Spinal cord (tissue), 10 donors: ENCODE data around the gene CDC14C. TPM values are rescaled to one million over a fixed set of nuclear protein-coding genes. Genes with fewer than 3 reads are reported as not detected.
"Not testable (repeated sequence)": the region's sequence is repeated elsewhere in the genome, so short reads cannot be mapped to it uniquely, and the experiment has no call there.

Source experiments
- DNase-seq, 6 donors: peaks; one replicate each; pipeline versions ENCODE4 v3.0.0 to v3.0.0-alpha.2; 2013 to 2015; ENCODE audit warnings: low spot score in 6 of 6, low read depth in 4 of 6
- H3K27ac ChIP-seq: one replicate; pipeline ENCODE4 v1.5.1; 2013; ENCODE audit warnings: low read depth, low read length, control low read depth
- H3K27me3 ChIP-seq: one replicate; pipeline ENCODE4 v1.6.1; 2013; ENCODE audit warnings: low read length; ENCODE audit not compliant: control insufficient read depth, insufficient read depth
- H3K36me3 ChIP-seq: one replicate; pipeline ENCODE4 v1.6.1; 2013; ENCODE audit warnings: low read length; ENCODE audit not compliant: control insufficient read depth, insufficient read depth
- H3K4me1 ChIP-seq: one replicate; pipeline ENCODE4 v1.6.1; 2013; ENCODE audit warnings: low read length; ENCODE audit not compliant: control insufficient read depth, insufficient read depth
- H3K4me3 ChIP-seq: one replicate; pipeline ENCODE4 v1.5.1; 2013; ENCODE audit warnings: low read depth, low read length, control low read depth
- H3K9me3 ChIP-seq: one replicate; pipeline ENCODE4 v1.6.1; 2013; ENCODE audit warnings: low read length; ENCODE audit not compliant: control insufficient read depth, insufficient read depth
- WGBS: methylation state at CpG from one replicate; pipeline ENCODE4 v1.1.5; 2013; ENCODE audit warnings: missing lambda C conversion rate; ENCODE audit not compliant: insufficient coverage; 5-methylcytosine and 5-hydroxymethylcytosine counted together
- polyA plus RNA-seq, 2 donors: library from polyadenylated mRNA; unstranded; fragments of 120-200 nt; gene quantifications; one replicate each; pipeline ENCODE4 v1.2.1, GENCODE V29; 2013; ENCODE audit not compliant: insufficient read length in 2 of 2
- total RNA-seq, 2 donors: library from RNA; depleted of rRNA in 1 of 2; stranded (reverse); fragments of 120-200 nt in 1 of 2; fragments of >200 nt in 1 of 2; gene quantifications; one replicate each; pipeline versions ENCODE4 v1.2.3 to v1.2.4, GENCODE V29; 2013 to 2014
- donor health status: healthy.

Gene CDC14C
- total and polyA plus RNA-seq, 4 donors: 0.11 to 0.86 TPM; not detected in 2

DNA sequence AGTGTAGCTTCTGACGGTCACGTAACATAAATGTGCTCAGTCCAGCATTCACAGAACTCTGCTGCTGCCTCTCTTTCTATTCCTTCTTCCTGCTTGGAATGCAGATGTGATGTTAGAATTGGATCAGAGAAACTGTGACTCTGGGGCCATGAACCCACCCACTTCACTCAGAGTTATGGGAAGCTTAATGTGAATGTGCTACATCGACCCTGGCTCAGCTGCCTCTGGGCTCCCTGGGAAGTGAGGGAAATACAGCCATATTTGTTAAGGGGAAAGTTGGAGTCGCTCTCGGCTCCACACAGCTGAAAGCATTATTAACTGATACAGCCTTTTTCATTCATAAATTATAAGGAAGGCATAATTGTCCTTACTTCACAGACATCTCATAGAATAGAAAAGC is 14.5 kb upstream of the CDC14C start:
- H3K4me3 ChIP-seq, H3K36me3 ChIP-seq, H3K9me3 ChIP-seq, H3K27ac ChIP-seq, H3K27me3 ChIP-seq, H3K4me1 ChIP-seq, DNase-seq: not testable (repeated sequence)
- WGBS: no CpG with 5 or more reads among the region's 5 CpGs

DNA sequence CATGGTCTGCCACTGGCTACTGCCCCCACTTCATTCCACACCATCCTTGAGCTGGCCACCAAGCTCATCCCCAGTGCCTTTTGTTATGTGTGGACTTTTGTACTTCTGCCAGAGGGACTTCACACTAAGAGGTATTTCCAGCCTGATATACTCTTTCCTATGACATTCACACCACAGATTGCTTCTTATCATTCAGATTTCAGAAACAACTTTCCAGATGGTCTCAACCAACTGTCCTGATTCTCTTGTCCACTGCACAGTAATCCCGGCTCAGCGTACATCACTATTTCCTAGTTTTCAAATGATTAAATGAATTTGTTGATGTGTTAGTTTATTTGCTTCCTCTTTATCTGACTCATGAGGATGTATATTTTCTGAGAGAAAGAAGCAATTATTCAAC is 7.1 kb downstream of the CDC14C start:
- Histone ChIP-seq H3K4me3 (no peak overlapping the region), H3K27me3 (no peaks in the 10 kb centered on the region), H3K36me3 (no peaks in the 10 kb centered on the region), H3K4me1 (no peaks in the 10 kb centered on the region), H3K9me3 (no peaks in the 10 kb centered on the region), H3K27ac (no peak overlapping the region)
- no CpG with 5 or more reads among the region's 2 CpGs for WGBS
- peak in 1 of 6 donors; percentile 51 for DNase-seq

GRCh38 chr7:48932126-48932910 is 8.0 kb downstream of the CDC14C start:
- H3K27ac ChIP-seq: no peak overlapping the region
- no CpG with 5 or more reads among the region's 2 CpGs for WGBS

GRCh38 chr7:48933549-48934085 is 9.3 kb downstream of the CDC14C start:
- no peaks in the 10 kb centered on the region for H3K4me1 ChIP-seq
- H3K36me3 ChIP-seq: no peaks in the 10 kb centered on the region
- WGBS: 17% methylated on average over 2 of the region's 3 CpGs
- no peaks in the 10 kb centered on the region for H3K27me3 ChIP-seq
- no peak overlapping the region for H3K27ac ChIP-seq
- peak in 2 of 6 donors; percentile 46 to 56 for DNase-seq
- H3K4me3 ChIP-seq: no peak overlapping the region
- no peaks in the 10 kb centered on the region for H3K9me3 ChIP-seq

More at GRCh38 chr7:48932126-48932910, 8.0 kb downstream of the CDC14C start:
- Histone ChIP-seq H3K4me1 (no peaks in the 10 kb centered on the region), H3K9me3 (no peaks in the 10 kb centered on the region), H3K4me3 (no peak overlapping the region), H3K27me3 (no peaks in the 10 kb centered on the region), H3K36me3 (no peaks in the 10 kb centered on the region)
- DNase-seq: no peak

- H3K4me1 ChIP-seq: no peaks in the 10 kb centered on the region
- peak in 1 of 6 donors; percentile 62 for DNase-seq
- no peaks in the 10 kb centered on the region for H3K27me3 ChIP-seq
- no peak overlapping the region for H3K4me3 ChIP-seq
- H3K27ac ChIP-seq: no peak overlapping the region
- no peaks in the 10 kb centered on the region for H3K36me3 ChIP-seq
- H3K9me3 ChIP-seq: no peaks in the 10 kb centered on the region
- WGBS: 89% methylated on average over 2 of the region's 4 CpGs
Measured at GRCh38 chr7:48938539-48939295, 14.4 kb downstream of the CDC14C start.

GRCh38 chr7:48943279-48943990 is 19.1 kb downstream of the CDC14C start:
- Histone ChIP-seq H3K9me3 (no peaks in the 10 kb centered on the region), H3K4me3 (no peak overlapping the region), H3K4me1 (no peaks in the 10 kb centered on the region), H3K27ac (no peak overlapping the region), H3K27me3 (no peaks in the 10 kb centered on the region), H3K36me3 (no peaks in the 10 kb centered on the region)
- WGBS: 91% methylated on average over 2 of the region's 3 CpGs
- no peak for DNase-seq

DNA sequence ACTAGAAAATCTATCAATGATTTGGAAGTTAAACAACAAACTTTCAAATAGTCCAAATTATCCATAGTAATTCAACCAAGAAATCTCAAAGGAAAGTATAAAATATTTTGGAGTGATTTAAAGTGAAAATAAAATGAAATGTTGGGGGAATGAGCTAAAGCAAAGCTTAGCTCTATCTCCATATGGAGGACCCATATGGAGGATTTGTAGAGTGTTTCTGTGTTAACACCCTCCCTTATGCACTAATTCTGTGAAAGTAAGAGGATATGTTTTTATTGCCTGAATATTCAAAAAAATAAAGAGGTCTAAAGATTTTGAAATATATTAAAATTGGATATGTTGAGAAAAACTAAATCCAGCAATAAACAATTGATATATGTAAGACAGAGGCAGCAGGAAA is 31.6 kb downstream of the CDC14C start:
- Histone ChIP-seq H3K4me3 (no peak overlapping the region), H3K4me1 (no peaks in the 10 kb centered on the region), H3K27me3 (no peaks in the 10 kb centered on the region), H3K27ac (no peak overlapping the region), H3K36me3 (no peaks in the 10 kb centered on the region), H3K9me3 (no peaks in the 10 kb centered on the region)
- DNase-seq: peak in 1 of 6 donors; percentile 84

GRCh38 chr7:48959676-48960075 is 35.3 kb downstream of the CDC14C start:
- peak in 1 of 6 donors; percentile 56 for DNase-seq
- H3K9me3 ChIP-seq: no peaks in the 10 kb centered on the region
- no peaks in the 10 kb centered on the region for H3K4me1 ChIP-seq
- no peak overlapping the region for H3K27ac ChIP-seq
- H3K36me3 ChIP-seq: no peaks in the 10 kb centered on the region
- no peak overlapping the region for H3K4me3 ChIP-seq
- no peaks in the 10 kb centered on the region for H3K27me3 ChIP-seq

DNA sequence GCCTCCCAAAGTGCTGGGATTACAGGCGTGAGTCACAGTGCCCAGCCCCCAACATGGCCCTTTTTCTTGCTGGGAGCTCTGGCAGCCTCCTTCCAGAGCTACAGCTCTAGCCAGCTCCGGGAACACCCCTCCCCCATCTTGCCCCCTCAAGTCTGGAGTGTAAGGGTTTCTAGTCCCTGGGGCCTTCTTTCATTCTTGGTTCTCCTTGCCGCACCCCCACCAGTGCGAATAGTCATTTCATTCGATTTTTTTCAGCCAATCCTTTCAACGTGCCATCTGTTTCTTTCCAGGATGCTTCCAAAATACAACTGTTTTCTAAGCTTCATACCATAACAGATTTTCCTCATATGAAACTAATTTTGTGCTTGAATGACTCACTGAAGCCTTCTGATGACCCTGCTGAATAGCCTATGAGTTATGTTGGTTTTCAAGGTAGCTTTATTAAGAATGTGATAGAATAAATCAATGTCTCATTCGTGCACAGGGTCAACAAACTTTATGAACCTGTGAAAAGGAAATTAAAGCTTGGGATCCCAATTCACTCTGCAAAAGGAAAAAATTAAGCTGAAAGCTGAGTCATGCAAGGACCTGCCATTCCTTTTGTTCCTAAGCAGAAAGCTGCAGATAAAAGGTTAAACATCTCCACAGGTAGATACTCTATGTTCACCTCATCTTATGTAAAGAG is 38.6 kb downstream of the CDC14C start:
- H3K36me3 ChIP-seq: no peaks in the 10 kb centered on the region
- H3K4me1 ChIP-seq: no peaks in the 10 kb centered on the region
- H3K9me3 ChIP-seq: no peaks in the 10 kb centered on the region
- H3K27ac ChIP-seq: no peak overlapping the region
- WGBS: 100% methylated on average over 2 of the region's 7 CpGs
- peak in 1 of 6 donors; percentile 65 for DNase-seq
- no peaks in the 10 kb centered on the region for H3K27me3 ChIP-seq
- H3K4me3 ChIP-seq: no peak overlapping the region
